Measurements from ENCODE around the gene TARS3. TPM values are rescaled to one million over a fixed set of nuclear protein-coding genes. Genes with fewer than 3 reads are reported as not detected.

TARS3 gene
- total RNA-seq, 1 donor = 8.7 TPM

GRCh38 chr15:101675796-101676582 is 48.3 kb downstream of the TARS3 start:
- TF ChIP-seq, protein P1, sequence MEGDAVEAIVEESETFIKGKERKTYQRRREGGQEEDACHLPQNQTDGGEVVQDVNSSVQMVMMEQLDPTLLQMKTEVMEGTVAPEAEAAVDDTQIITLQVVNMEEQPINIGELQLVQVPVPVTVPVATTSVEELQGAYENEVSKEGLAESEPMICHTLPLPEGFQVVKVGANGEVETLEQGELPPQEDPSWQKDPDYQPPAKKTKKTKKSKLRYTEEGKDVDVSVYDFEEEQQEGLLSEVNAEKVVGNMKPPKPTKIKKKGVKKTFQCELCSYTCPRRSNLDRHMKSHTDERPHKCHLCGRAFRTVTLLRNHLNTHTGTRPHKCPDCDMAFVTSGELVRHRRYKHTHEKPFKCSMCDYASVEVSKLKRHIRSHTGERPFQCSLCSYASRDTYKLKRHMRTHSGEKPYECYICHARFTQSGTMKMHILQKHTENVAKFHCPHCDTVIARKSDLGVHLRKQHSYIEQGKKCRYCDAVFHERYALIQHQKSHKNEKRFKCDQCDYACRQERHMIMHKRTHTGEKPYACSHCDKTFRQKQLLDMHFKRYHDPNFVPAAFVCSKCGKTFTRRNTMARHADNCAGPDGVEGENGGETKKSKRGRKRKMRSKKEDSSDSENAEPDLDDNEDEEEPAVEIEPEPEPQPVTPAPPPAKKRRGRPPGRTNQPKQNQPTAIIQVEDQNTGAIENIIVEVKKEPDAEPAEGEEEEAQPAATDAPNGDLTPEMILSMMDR (IDR thresholded peaks at IDR 0.05; ENCODE audit: extremely low read depth, low read depth, low read length) = no peak
- no peaks in the 10 kb centered on the region for H3K27me3 ChIP-seq (ENCODE audit: insufficient read depth, low read length)
- no peaks in the 10 kb centered on the region for H3K79me2 ChIP-seq (ENCODE audit: insufficient read depth, low read length)
- peak overlapping the region; percentile 72 for H3K27ac ChIP-seq (ENCODE audit: low read depth, low read length)
- peaks cover 21% of the 10 kb centered on the region for H3K4me1 ChIP-seq (ENCODE audit: insufficient read depth, low read length)
- no peaks in the 10 kb centered on the region for H3K9me3 ChIP-seq (ENCODE audit: low read depth, low read length)
- peak overlapping the region; percentile 51 for H3K4me2 ChIP-seq (ENCODE audit: insufficient read depth, low read length)
- H3K36me3 ChIP-seq (ENCODE audit: insufficient read depth, low read length) = peaks cover 11% of the 10 kb centered on the region
- H3K4me3 ChIP-seq (ENCODE audit: insufficient read depth, low read length) = peak overlapping the region; percentile 2
- DNase-seq (ENCODE audit: insufficient read length, low spot score, missing footprints) = peak; percentile 83
- H2AFZ ChIP-seq (ENCODE audit: low read length) = no peak overlapping the region
- H4K20me1 ChIP-seq (ENCODE audit: insufficient read depth, low read length) = no peaks in the 10 kb centered on the region

DNA sequence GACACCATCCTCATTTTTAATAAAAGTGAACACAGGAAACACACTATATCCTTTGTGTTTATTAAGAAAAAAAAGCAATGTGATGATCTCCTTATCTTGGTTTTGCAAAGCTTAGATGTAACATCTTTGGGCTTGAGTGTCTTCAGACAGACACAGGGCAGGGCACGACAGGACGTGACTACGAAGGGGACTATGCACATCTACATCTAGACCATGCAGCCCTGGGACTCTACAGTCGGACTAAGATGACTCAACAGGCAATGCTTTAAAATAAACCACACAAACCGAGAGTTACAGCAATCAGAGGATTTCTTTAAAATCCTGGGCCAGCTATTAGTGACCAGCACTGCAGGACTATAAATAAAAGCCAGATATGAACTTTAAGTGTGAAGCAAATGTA is 49.3 kb downstream of the TARS3 start:
- peak overlapping the region; percentile 72 for H3K27ac ChIP-seq (ENCODE audit: low read depth, low read length)
- no peaks in the 10 kb centered on the region for H3K79me2 ChIP-seq (ENCODE audit: insufficient read depth, low read length)
- peaks cover 11% of the 10 kb centered on the region for H3K36me3 ChIP-seq (ENCODE audit: insufficient read depth, low read length)

GRCh38 chr15:101672298-101672697 is 52.0 kb downstream of the TARS3 start:
- Histone ChIP-seq H4K20me1 (ENCODE audit: insufficient read depth, low read length) (no peaks in the 10 kb centered on the region), H3K79me2 (ENCODE audit: insufficient read depth, low read length) (no peaks in the 10 kb centered on the region), H3K4me2 (ENCODE audit: insufficient read depth, low read length) (no peak overlapping the region), H3K4me1 (ENCODE audit: insufficient read depth, low read length) (peaks cover 21% of the 10 kb centered on the region), H3K27me3 (ENCODE audit: insufficient read depth, low read length) (no peaks in the 10 kb centered on the region), H3K36me3 (ENCODE audit: insufficient read depth, low read length) (peaks cover 11% of the 10 kb centered on the region), H3K27ac (ENCODE audit: low read depth, low read length) (no peak overlapping the region), H3K9me3 (ENCODE audit: low read depth, low read length) (no peaks in the 10 kb centered on the region), H3K4me3 (ENCODE audit: insufficient read depth, low read length) (no peak overlapping the region), H2AFZ (ENCODE audit: low read length) (no peak overlapping the region)
- DNase-seq (ENCODE audit: insufficient read length, low spot score, missing footprints) = no peak
- TF ChIP-seq, protein P1 (IDR thresholded peaks at IDR 0.05; ENCODE audit: extremely low read depth, low read depth, low read length) = no peak

More for the DNA sequence above, 49.3 kb downstream of the TARS3 start:
- Histone ChIP-seq H2AFZ (ENCODE audit: low read length) (no peak overlapping the region), H3K27me3 (ENCODE audit: insufficient read depth, low read length) (no peaks in the 10 kb centered on the region), H3K4me2 (ENCODE audit: insufficient read depth, low read length) (peak overlapping the region; percentile 18), H3K4me1 (ENCODE audit: insufficient read depth, low read length) (peaks cover 21% of the 10 kb centered on the region), H3K4me3 (ENCODE audit: insufficient read depth, low read length) (no peak overlapping the region), H3K9me3 (ENCODE audit: low read depth, low read length) (no peaks in the 10 kb centered on the region), H4K20me1 (ENCODE audit: insufficient read depth, low read length) (no peaks in the 10 kb centered on the region)
- TF ChIP-seq, protein P1 (IDR thresholded peaks at IDR 0.05; ENCODE audit: extremely low read depth, low read depth, low read length) = no peak
- peak; percentile 74 for DNase-seq (ENCODE audit: insufficient read length, low spot score, missing footprints)

- H2AFZ ChIP-seq (ENCODE audit: low read length) = no peak overlapping the region
- peak; percentile 39 for DNase-seq (ENCODE audit: insufficient read length, low spot score, missing footprints)
- TF ChIP-seq, protein P1 (IDR thresholded peaks at IDR 0.05; ENCODE audit: extremely low read depth, low read depth, low read length) = no peak
Observed at GRCh38 chr15:101669744-101670143, 54.5 kb downstream of the TARS3 start.

More at GRCh38 chr15:101669744-101670143, 54.5 kb downstream of the TARS3 start:
- Histone ChIP-seq H3K79me2 (ENCODE audit: insufficient read depth, low read length) (no peaks in the 10 kb centered on the region), H4K20me1 (ENCODE audit: insufficient read depth, low read length) (no peaks in the 10 kb centered on the region), H3K36me3 (ENCODE audit: insufficient read depth, low read length) (peaks cover 11% of the 10 kb centered on the region), H3K4me2 (ENCODE audit: insufficient read depth, low read length) (no peak overlapping the region), H3K9me3 (ENCODE audit: low read depth, low read length) (no peaks in the 10 kb centered on the region), H3K4me1 (ENCODE audit: insufficient read depth, low read length) (peaks cover 1% of the 10 kb centered on the region), H3K27me3 (ENCODE audit: insufficient read depth, low read length) (no peaks in the 10 kb centered on the region), H3K4me3 (ENCODE audit: insufficient read depth, low read length) (no peak overlapping the region), H3K27ac (ENCODE audit: low read depth, low read length) (no peak overlapping the region)
